Stimulated activated CD4-positive, alpha-beta T cell treated with anti-CD3 and anti-CD28 coated beads, Interleukin-4, amount 100 ng/mL, for 24 hours (primary cell): Measurements from ENCODE around the gene CLCA2.

ENCODE experiments used
- DNase-seq: peaks from one replicate; pipeline ENCODE4 v3.0.0-alpha.2; 2020

CLCA2 gene

GRCh38 chr1:86423873-86424272, at the start of gene CLCA2:
Gene CLCA2 (plus strand): TSS chr1:86424171. CDS start chr1:86424248, 77 bp downstream.
- no peak for DNase-seq

GRCh38 chr1:86375688-86376087, 48.3 kb upstream of the CLCA2 start:
- no peak for DNase-seq

GRCh38 chr1:86377341-86377740, 46.6 kb upstream of the CLCA2 start:
- no peak for DNase-seq

GRCh38 chr1:86378813-86379212, 45.2 kb upstream of the CLCA2 start:
- no peak for DNase-seq

GRCh38 chr1:86380257-86380861, 43.6 kb upstream of the CLCA2 start:
- no peak for DNase-seq

GRCh38 chr1:86381223-86381622, 42.7 kb upstream of the CLCA2 start:
- DNase-seq, result no peak

- DNase-seq, result no peak
These were observed 41.1 kb upstream of the CLCA2 start for GRCh38 chr1:86382878-86383277.

- no peak for DNase-seq
These were observed 35.9 kb upstream of the CLCA2 start for GRCh38 chr1:86387916-86388627.

- DNase-seq, result no peak
These were observed 35.2 kb upstream of the CLCA2 start for GRCh38 chr1:86388777-86389176.

GRCh38 chr1:86389307-86389706, 34.7 kb upstream of the CLCA2 start:
- no peak for DNase-seq

- no peak for DNase-seq
These were observed 29.6 kb upstream of the CLCA2 start for GRCh38 chr1:86394416-86394815.

GRCh38 chr1:86395751-86396497, 28.0 kb upstream of the CLCA2 start, which contains the start of gene ODF2L:
Gene ODF2L (minus strand): TSS chr1:86396323. CDS start chr1:86387027, 9,296 bp downstream.
- peak; percentile 90 for DNase-seq

- DNase-seq, result no peak
These were observed 27.5 kb upstream of the CLCA2 start for GRCh38 chr1:86396498-86396890.

GRCh38 chr1:86409416-86410021, 14.5 kb upstream of the CLCA2 start:
- DNase-seq, result no peak

- no peak for DNase-seq
These were observed 13.1 kb upstream of the CLCA2 start for GRCh38 chr1:86410879-86411278.

- DNase-seq, result no peak
These were observed 7.6 kb upstream of the CLCA2 start for GRCh38 chr1:86416343-86416742.

GRCh38 chr1:86419277-86419903, 4.6 kb upstream of the CLCA2 start:
- DNase-seq, result no peak

GRCh38 chr1:86421601-86422280, 2.2 kb upstream of the CLCA2 start:
- no peak for DNase-seq

GRCh38 chr1:86423473-86423872, 498 bp upstream of the CLCA2 start:
- no peak for DNase-seq

- no peak for DNase-seq
These were observed 5.3 kb downstream of the CLCA2 start for GRCh38 chr1:86429122-86429725.

- DNase-seq, result no peak
These were observed 5.9 kb downstream of the CLCA2 start for GRCh38 chr1:86429835-86430234.

- DNase-seq, result no peak
These were observed 6.4 kb downstream of the CLCA2 start for GRCh38 chr1:86430376-86430775.
